GM12864 (cell line): ENCODE data around the gene FAM210B.
"Not testable (repeated sequence)": the region's sequence is repeated elsewhere in the genome, so short reads cannot be mapped to it uniquely, and the experiment has no call there.

Source experiments
- DNase-seq: peaks from one replicate; pipeline ENCODE4 v3.0.0-alpha.2; 2011; ENCODE audit warnings: low read depth
- H3K4me3 ChIP-seq: 2 replicates; pipeline ENCODE4 v1.5.1; 2011; ENCODE audit warnings: mild to moderate bottlenecking, low read depth, low read length, control low read depth
- TF ChIP-seq, protein P1 (sequence below): IDR thresholded peaks from 2 replicates; pipeline ENCODE4 v1.5.1; 2011; ENCODE audit warnings: low read depth, mild to moderate bottlenecking, moderate library complexity, low read length, control low read depth, inconsistent platforms; ENCODE audit errors: missing control alignments

The FAM210B gene

DNA sequence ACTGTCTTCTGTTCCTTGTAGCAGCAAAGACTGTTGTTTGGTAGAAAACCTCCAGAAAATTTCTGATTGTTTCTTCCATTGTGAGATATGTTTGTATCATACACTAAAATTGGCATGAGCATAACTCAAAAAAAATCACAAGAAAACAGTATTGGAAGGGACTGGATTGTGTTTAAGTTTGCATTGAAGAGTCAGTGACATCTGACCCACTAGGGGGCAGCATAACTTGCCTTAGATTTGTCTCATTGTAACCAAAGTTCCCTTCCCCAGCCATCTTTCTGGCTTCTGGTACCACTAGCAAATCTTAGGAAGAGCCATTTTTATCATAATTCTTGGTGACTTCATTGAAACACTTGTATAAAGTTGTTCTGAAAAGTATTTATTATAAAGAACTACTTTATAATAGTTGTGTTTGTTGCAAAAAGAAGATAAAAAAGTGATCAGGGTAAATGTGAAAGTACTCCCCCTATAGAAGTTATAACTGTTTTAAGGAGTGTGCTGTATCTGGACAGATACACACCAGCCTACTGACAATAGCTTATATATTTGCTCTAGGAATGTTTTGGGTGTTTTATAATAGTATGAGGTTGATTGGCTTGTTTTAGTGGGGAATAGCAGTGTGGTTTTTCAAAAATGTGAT is 41.3 kb downstream of the FAM210B start:
- TF ChIP-seq, protein P1, sequence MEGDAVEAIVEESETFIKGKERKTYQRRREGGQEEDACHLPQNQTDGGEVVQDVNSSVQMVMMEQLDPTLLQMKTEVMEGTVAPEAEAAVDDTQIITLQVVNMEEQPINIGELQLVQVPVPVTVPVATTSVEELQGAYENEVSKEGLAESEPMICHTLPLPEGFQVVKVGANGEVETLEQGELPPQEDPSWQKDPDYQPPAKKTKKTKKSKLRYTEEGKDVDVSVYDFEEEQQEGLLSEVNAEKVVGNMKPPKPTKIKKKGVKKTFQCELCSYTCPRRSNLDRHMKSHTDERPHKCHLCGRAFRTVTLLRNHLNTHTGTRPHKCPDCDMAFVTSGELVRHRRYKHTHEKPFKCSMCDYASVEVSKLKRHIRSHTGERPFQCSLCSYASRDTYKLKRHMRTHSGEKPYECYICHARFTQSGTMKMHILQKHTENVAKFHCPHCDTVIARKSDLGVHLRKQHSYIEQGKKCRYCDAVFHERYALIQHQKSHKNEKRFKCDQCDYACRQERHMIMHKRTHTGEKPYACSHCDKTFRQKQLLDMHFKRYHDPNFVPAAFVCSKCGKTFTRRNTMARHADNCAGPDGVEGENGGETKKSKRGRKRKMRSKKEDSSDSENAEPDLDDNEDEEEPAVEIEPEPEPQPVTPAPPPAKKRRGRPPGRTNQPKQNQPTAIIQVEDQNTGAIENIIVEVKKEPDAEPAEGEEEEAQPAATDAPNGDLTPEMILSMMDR = peak; percentile 78
- peak; percentile 31 for DNase-seq
- H3K4me3 ChIP-seq = no peak overlapping the region

DNA sequence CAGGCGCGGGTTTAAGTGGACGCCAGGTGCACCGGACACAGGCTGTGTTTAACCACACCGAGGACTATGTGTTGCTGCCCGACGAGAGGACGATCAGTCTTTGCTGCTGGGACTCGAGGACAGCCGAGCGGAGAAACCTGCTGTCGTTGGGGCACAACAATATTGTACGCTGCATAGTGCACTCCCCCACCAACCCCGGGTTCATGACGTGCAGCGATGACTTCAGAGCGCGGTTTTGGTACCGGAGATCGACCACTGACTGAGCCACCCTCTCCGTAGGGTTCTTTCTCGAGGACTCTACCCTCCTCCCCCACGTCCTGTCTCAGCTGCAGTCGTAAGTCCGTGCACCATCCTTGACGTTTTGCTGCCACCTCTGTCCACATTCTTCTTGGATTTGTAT is 44.7 kb downstream of the FAM210B start:
- TF ChIP-seq, protein P1 = no peak
- no peak for DNase-seq
- no peak overlapping the region for H3K4me3 ChIP-seq

DNA sequence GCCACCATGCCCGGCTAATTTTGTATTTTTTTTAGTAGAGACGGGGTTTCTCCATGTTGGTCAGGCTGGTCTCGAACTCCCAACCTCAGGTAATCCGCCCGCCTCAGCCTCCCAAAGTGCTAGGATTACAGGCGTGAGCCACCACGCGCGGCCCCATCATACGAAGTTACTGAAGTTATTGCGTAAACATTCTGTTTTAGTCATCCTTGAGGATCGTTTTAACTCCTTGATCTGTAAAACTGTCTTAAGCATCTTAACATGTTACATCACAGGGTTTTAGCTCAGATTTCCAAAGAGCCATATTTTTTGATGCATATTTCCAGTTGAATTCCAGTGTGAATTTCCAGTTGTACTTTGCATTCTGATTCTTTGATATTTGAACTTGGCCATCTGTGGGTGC is 46.6 kb downstream of the FAM210B start:
- H3K4me3 ChIP-seq, DNase-seq: not testable (repeated sequence)

DNA sequence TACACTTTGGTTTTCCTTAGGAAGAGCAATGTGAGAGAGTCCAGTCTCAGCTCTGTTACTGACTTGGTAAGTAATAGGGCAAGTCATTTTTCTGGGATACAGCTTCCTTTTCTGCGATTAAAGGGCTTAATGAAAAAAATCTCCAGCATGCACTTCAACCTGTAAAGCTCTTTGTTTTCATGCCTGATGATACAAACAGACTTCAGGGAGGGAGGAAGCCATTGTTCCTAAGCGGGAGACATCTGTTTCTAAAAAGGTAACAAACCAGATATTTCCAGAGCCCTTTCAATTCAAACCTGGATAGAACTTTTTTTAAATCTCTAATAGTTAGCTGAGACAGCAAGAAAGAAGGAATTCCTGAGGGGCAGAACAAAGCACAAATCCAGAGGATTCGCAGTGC is 48.1 kb downstream of the FAM210B start:
- DNase-seq = no peak
- no peak overlapping the region for H3K4me3 ChIP-seq
- TF ChIP-seq, protein P1 = no peak

DNA sequence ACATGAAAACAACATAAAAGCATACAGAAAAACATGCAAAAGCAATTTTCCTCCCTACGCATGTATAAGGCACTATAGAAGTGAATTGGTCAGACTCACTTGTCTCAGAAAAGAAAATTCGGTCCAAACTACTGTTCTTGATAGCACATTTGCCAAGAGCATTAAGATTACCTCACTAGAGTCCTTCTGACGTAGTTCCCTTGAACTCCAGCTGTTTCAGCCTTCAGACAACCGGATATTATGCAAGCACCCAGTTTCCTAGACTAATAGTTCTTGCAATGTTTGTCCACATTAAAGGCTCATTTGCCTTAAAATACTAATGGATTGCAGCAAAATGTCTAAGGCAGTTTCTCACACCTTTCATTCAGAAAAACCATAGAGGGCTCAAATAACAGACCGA is 50.7 kb downstream of the FAM210B start:
- TF ChIP-seq, protein P1 = no peak
- no peak overlapping the region for H3K4me3 ChIP-seq
- no peak for DNase-seq

DNA sequence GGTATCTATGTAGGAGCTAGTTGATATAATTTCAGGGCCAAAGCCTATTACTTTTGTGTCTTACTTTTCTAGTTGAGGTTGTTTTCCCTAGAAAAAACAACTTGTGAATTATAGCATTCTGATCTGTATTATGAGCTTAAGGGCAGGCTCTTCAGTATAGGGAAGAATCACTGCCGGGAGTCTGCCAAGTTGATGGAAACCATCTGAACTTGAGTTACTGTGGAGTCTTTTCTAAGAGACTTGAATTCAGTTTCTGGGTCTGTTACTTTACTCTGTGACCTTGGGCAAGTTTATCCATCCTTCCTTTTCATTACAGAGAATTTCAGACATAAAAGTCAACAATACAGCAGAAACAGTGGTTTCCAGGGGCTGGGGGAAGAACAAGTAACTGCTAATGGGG is 51.2 kb downstream of the FAM210B start:
- TF ChIP-seq, protein P1 = no peak
- DNase-seq = no peak
- no peak overlapping the region for H3K4me3 ChIP-seq

DNA sequence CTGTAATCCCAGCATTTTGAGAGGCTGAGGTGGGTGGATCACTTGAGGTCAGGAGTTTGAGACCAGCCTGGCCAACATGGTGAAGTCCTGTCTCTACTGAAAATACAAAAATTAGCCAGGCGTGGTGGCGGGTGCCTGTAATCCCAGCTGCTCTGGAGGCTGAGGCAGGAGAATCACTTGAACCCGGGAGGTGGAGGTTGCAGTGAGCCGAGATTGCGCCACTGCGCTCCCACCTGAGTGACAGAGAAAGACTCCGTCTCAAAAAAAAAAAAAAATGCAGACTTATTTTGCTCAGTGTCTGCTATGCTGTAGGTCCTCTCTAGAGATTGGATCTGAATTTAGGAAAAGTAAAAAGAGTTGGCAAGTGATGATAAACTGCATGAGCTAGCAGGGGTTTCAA is 52.5 kb downstream of the FAM210B start:
- DNase-seq, H3K4me3 ChIP-seq: not testable (repeated sequence)

DNA sequence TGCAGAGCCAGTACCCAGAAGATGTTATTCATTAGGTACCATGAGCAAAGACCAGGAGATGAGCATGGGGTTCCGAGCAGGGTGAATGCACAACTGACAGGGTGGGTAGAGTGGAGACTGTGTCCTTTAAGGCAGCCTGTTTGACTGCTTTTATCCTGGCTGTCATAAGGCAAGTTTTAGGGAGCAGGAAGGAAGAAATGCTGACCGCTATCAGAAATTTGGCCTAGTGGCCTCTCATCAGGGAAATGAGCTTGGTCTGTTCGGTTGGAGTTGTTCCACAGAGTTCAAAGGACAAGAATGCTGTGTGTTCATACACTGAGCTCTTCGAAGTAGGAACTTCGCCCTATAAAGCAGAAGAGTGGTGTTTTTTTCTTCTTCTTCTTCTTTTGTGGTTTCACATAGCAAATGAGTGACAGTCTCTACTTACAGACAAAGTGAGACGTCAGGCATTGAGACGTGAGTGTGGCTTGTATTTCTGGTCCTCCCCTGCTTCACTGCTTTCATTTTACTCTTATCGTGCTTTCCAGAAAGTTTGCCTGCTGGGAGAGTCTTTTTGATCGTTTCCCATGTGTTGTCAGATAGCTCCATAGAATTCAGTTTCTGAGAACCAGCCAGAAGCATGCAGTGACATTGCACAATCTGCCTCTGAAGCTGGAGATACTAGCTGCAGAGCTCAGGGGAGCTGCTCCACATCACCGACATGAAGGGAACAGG is 53.1 kb downstream of the FAM210B start, which contains the start of gene CASS4:
CASS4 (plus strand) TSS at position 502 of the 714 bp plus-strand sequence; CDS start at position 701, 199 bp downstream.
- TF ChIP-seq, protein P1 = no peak
- DNase-seq = no peak
- no peak within 1 kb of the TSS for H3K4me3 ChIP-seq
